MM.1S (cell line): Measurements from ENCODE around the gene TPK1.

Source experiments
- EZH2 ChIP-seq: fragments of 300-600 bp; sonication (generic); optimal IDR thresholded peaks from 2 replicates; pipeline ENCODE3; 2017; ENCODE audit warnings: low read depth, mild to moderate bottlenecking, antibody characterized with exemption, low read length, mixed read lengths
- EZH2phosphoT487 ChIP-seq: fragments of 300-600 bp; sonication (generic); IDR thresholded peaks from 2 replicates; pipeline ENCODE4 v1.6.1; 2018; ENCODE audit warnings: antibody characterized with exemption, low read length
- TF ChIP-seq, protein P1 (sequence below): fragments of 300-600 bp; sonication (generic); IDR thresholded peaks from 2 replicates; pipeline ENCODE4 v1.5.1; 2016; ENCODE audit warnings: antibody characterized with exemption, low read length, mixed read lengths

GRCh38 chr7:144822223-144822622 is 13.6 kb downstream of the TPK1 start:
- TF ChIP-seq, protein P1, sequence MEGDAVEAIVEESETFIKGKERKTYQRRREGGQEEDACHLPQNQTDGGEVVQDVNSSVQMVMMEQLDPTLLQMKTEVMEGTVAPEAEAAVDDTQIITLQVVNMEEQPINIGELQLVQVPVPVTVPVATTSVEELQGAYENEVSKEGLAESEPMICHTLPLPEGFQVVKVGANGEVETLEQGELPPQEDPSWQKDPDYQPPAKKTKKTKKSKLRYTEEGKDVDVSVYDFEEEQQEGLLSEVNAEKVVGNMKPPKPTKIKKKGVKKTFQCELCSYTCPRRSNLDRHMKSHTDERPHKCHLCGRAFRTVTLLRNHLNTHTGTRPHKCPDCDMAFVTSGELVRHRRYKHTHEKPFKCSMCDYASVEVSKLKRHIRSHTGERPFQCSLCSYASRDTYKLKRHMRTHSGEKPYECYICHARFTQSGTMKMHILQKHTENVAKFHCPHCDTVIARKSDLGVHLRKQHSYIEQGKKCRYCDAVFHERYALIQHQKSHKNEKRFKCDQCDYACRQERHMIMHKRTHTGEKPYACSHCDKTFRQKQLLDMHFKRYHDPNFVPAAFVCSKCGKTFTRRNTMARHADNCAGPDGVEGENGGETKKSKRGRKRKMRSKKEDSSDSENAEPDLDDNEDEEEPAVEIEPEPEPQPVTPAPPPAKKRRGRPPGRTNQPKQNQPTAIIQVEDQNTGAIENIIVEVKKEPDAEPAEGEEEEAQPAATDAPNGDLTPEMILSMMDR = no peak
- TF ChIP-seq EZH2 (no peak), EZH2phosphoT487 (no peak)
